GM23338 (cell line): ENCODE data around the gene EPHA4.

Experiments
- CREB1 ChIP-seq: fragments of 250-450 bp; sonication (Bioruptor Pico); IDR thresholded peaks from 2 replicates; pipeline ENCODE4 v1.5.0; 2020; ENCODE audit warnings: low read depth, mild to moderate bottlenecking, moderate library complexity
- EZH2 ChIP-seq: fragments of 200-600 bp; sonication (generic); IDR thresholded peaks from one replicate; pipeline ENCODE4 v1.8.0; 2017; ENCODE audit warnings: antibody characterized with exemption, mild to moderate bottlenecking, low read depth; ENCODE audit not compliant: unreplicated experiment
- POLR2AphosphoS5 ChIP-seq: IDR thresholded peaks from 2 replicates; pipeline ENCODE4 v1.6.1; 2016; ENCODE audit warnings: antibody characterized with exemption, low read depth
- REST ChIP-seq: IDR thresholded peaks from one replicate; pipeline ENCODE4 v1.6.1; 2018; ENCODE audit warnings: antibody characterized with exemption; ENCODE audit not compliant: unreplicated experiment
- TF ChIP-seq, protein P1 (sequence below): IDR thresholded peaks from 2 replicates; pipeline ENCODE4 v1.6.1; 2016; ENCODE audit warnings: antibody characterized with exemption
- TF ChIP-seq, protein P2 (sequence below), 2 experiments: fragments of 200-600 bp in 1 of 2; sonication (generic) in 1 of 2; conservative IDR thresholded peaks; 2 replicates each; pipeline versions ENCODE4 v1.5.1 to v1.6.1; 2016 to 2017; ENCODE audit warnings: antibody characterized with exemption in 2 of 2, low read depth in 2 of 2, mild to moderate bottlenecking in 2 of 2, moderate library complexity in 1 of 2

DNA sequence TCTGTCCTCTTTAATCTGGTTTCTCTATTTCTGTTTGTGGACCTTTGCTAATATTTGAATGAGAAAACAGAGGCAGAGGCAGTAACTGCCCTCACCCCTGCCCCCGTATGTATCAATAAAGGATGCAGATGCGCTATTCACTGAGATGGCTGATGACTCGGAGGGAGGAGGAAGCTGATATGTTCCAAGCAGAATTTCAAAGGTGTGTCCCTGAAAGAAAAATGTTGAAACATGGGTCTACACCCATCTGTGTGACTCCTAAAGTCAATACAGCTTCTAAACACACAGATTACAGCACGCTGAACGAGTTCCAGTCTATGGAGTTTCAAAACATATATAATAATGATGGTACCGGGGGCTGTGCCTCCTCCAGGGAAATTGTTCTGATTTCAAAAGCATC, 38.8 kb downstream of the EPHA4 start:
- TF ChIP-seq, protein P1, sequence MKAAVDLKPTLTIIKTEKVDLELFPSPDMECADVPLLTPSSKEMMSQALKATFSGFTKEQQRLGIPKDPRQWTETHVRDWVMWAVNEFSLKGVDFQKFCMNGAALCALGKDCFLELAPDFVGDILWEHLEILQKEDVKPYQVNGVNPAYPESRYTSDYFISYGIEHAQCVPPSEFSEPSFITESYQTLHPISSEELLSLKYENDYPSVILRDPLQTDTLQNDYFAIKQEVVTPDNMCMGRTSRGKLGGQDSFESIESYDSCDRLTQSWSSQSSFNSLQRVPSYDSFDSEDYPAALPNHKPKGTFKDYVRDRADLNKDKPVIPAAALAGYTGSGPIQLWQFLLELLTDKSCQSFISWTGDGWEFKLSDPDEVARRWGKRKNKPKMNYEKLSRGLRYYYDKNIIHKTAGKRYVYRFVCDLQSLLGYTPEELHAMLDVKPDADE, result no peak
- TF ChIP-seq, protein P2, sequence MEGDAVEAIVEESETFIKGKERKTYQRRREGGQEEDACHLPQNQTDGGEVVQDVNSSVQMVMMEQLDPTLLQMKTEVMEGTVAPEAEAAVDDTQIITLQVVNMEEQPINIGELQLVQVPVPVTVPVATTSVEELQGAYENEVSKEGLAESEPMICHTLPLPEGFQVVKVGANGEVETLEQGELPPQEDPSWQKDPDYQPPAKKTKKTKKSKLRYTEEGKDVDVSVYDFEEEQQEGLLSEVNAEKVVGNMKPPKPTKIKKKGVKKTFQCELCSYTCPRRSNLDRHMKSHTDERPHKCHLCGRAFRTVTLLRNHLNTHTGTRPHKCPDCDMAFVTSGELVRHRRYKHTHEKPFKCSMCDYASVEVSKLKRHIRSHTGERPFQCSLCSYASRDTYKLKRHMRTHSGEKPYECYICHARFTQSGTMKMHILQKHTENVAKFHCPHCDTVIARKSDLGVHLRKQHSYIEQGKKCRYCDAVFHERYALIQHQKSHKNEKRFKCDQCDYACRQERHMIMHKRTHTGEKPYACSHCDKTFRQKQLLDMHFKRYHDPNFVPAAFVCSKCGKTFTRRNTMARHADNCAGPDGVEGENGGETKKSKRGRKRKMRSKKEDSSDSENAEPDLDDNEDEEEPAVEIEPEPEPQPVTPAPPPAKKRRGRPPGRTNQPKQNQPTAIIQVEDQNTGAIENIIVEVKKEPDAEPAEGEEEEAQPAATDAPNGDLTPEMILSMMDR (conservative IDR thresholded peaks at IDR 0.05; ENCODE audit: low read depth in 2 of 2), result no peak
- TF ChIP-seq EZH2 (no peak), POLR2AphosphoS5 (no peak), REST (no peak), CREB1 (CRISPR knock-in tag) (no peak)
